HEK293 (cell line): ENCODE measurements around the gene APOL3.
A peak's percentile ranks its signal among the peaks of the same experiment; 100 is the strongest.

Experiments used
- CTCF ChIA-PET: fragments of 350-600 bp; formaldehyde crosslinking; extraction: SDS; loops from one replicate; lab custom pipeline; 2021; ENCODE audit warnings: antibody characterized with exemption; lab: Yijun Ruan, JAX
- POLR2A ChIA-PET: fragments of 300-600 bp; formaldehyde crosslinking; extraction: SDS; loops from one replicate; lab custom pipeline; 2020; ENCODE audit warnings: antibody characterized with exemption, inconsistent platforms; lab: Yijun Ruan, JAX
- H3K27ac ChIP-seq: fragments of 200-500 bp; sonication (Bioruptor generic); 2 replicates; pipeline ENCODE4 v1.5.1; 2014; ENCODE audit warnings: low read depth, low read length, control low read depth, inconsistent platforms; ENCODE audit errors: extremely low read depth
- H3K36me3 ChIP-seq, 2 experiments: fragments of 200-500 bp in 1 of 2; sonication (Bioruptor generic) in 1 of 2; 1 replicate in 1 of 2; 2 replicates in 1 of 2; pipeline ENCODE4 v1.5.1; 2014 to 2017; ENCODE audit warnings: inconsistent platforms in 2 of 2, low read length in 2 of 2; ENCODE audit not compliant: control insufficient read depth in 2 of 2, insufficient read depth in 1 of 2
- H3K4me1 ChIP-seq: fragments of 200-500 bp; sonication (Bioruptor generic); 2 replicates; pipeline ENCODE4 v1.5.1; 2014; ENCODE audit warnings: mild to moderate bottlenecking, low read length, inconsistent platforms; ENCODE audit not compliant: control insufficient read depth, insufficient read depth
- H3K4me3 ChIP-seq: 2 replicates; pipeline ENCODE4 v1.5.1; 2011; ENCODE audit warnings: low read depth, mild to moderate bottlenecking, control low read depth, low read length, moderate library complexity
- H3K9me3 ChIP-seq: fragments of 200-500 bp; sonication (Bioruptor generic); 2 replicates; pipeline ENCODE4 v1.5.1; 2014; ENCODE audit warnings: low read depth, low read length, inconsistent platforms; ENCODE audit not compliant: control insufficient read depth, insufficient read depth
- ATF2 ChIP-seq: fragments of 450-650 bp; formaldehyde crosslinking; IDR thresholded peaks from 2 replicates; pipeline ENCODE4 v1.5.1; 2016; ENCODE audit warnings: missing biosample characterization, missing genetic modification characterization, low read depth
- GFI1B ChIP-seq: fragments of 450-650 bp; formaldehyde crosslinking; IDR thresholded peaks from 2 replicates; pipeline ENCODE4 v1.5.1; 2016; ENCODE audit warnings: missing biosample characterization, missing genetic modification characterization
- GLI4 ChIP-seq: fragments of 450-650 bp; formaldehyde crosslinking; IDR thresholded peaks from 2 replicates; pipeline ENCODE4 v1.5.1; 2016; ENCODE audit warnings: missing biosample characterization, missing genetic modification characterization
- GLIS1 ChIP-seq: fragments of 450-650 bp; formaldehyde crosslinking; IDR thresholded peaks from 2 replicates; pipeline ENCODE4 v1.5.1; 2016; ENCODE audit warnings: missing biosample characterization, missing genetic modification characterization
- MEIS1 ChIP-seq: sonication (generic); formaldehyde crosslinking; IDR thresholded peaks from 2 replicates; pipeline ENCODE4 v1.8.1; 2022; ENCODE audit warnings: missing genetic modification reagents, mild to moderate bottlenecking, borderline replicate concordance
- PATZ1 ChIP-seq: fragments of 450-650 bp; formaldehyde crosslinking; IDR thresholded peaks from 2 replicates; pipeline ENCODE4 v1.5.1; 2016; ENCODE audit warnings: missing biosample characterization, missing genetic modification characterization
- PRDM10 ChIP-seq: fragments of 450-650 bp; formaldehyde crosslinking; IDR thresholded peaks from 2 replicates; pipeline ENCODE4 v1.5.1; 2016; ENCODE audit warnings: missing biosample characterization, missing genetic modification characterization
- RBAK ChIP-seq: fragments of 450-650 bp; formaldehyde crosslinking; IDR thresholded peaks from 2 replicates; pipeline ENCODE4 v1.5.1; 2016; ENCODE audit warnings: missing biosample characterization, missing genetic modification characterization
- YY2 ChIP-seq: fragments of 450-650 bp; formaldehyde crosslinking; IDR thresholded peaks from 2 replicates; pipeline ENCODE4 v1.5.1; 2016; ENCODE audit warnings: missing biosample characterization, missing genetic modification characterization
- ZBTB21 ChIP-seq: fragments of 450-650 bp; formaldehyde crosslinking; IDR thresholded peaks from 2 replicates; pipeline ENCODE4 v1.5.1; 2017; ENCODE audit warnings: missing biosample characterization, missing genetic modification characterization
- ZFP37 ChIP-seq: fragments of 450-650 bp; formaldehyde crosslinking; IDR thresholded peaks from 2 replicates; pipeline ENCODE4 v1.5.1; 2016; ENCODE audit warnings: missing biosample characterization, missing genetic modification characterization
- ZNF114 ChIP-seq: fragments of 450-650 bp; formaldehyde crosslinking; IDR thresholded peaks from 2 replicates; pipeline ENCODE4 v1.5.0; 2017; ENCODE audit warnings: missing biosample characterization, missing genetic modification characterization
- ZNF146 ChIP-seq: fragments of 450-650 bp; formaldehyde crosslinking; IDR thresholded peaks from 2 replicates; pipeline ENCODE4 v1.5.1; 2016; ENCODE audit warnings: missing biosample characterization, missing genetic modification characterization
- ZNF18 ChIP-seq: fragments of 450-650 bp; formaldehyde crosslinking; IDR thresholded peaks from 2 replicates; pipeline ENCODE4 v1.5.1; 2016; ENCODE audit warnings: missing biosample characterization, missing genetic modification characterization
- ZNF202 ChIP-seq: fragments of 450-650 bp; formaldehyde crosslinking; IDR thresholded peaks from 2 replicates; pipeline ENCODE4 v1.5.1; 2016; ENCODE audit warnings: missing biosample characterization, missing genetic modification characterization, borderline replicate concordance
- ZNF248 ChIP-seq: fragments of 450-650 bp; formaldehyde crosslinking; IDR thresholded peaks from 2 replicates; pipeline ENCODE4 v1.5.1; 2017; ENCODE audit warnings: missing biosample characterization, missing genetic modification characterization
- ZNF354C ChIP-seq: fragments of 450-650 bp; formaldehyde crosslinking; IDR thresholded peaks from 2 replicates; pipeline ENCODE4 v1.5.1; 2016; ENCODE audit warnings: missing biosample characterization, missing genetic modification characterization, low read depth, borderline replicate concordance
- ZNF473 ChIP-seq: fragments of 450-650 bp; formaldehyde crosslinking; IDR thresholded peaks from 2 replicates; pipeline ENCODE4 v1.5.1; 2017; ENCODE audit warnings: missing biosample characterization, missing genetic modification characterization
- ZNF48 ChIP-seq: fragments of 450-650 bp; formaldehyde crosslinking; IDR thresholded peaks from 2 replicates; pipeline ENCODE4 v1.5.1; 2016; ENCODE audit warnings: missing biosample characterization, missing genetic modification characterization
- ZNF664 ChIP-seq: fragments of 450-650 bp; formaldehyde crosslinking; IDR thresholded peaks from 2 replicates; pipeline ENCODE4 v1.5.1; 2016; ENCODE audit warnings: missing biosample characterization, missing genetic modification characterization
- ZSCAN23 ChIP-seq: fragments of 450-650 bp; formaldehyde crosslinking; IDR thresholded peaks from 2 replicates; pipeline ENCODE4 v1.5.1; 2016; ENCODE audit warnings: missing biosample characterization, missing genetic modification characterization

Gene APOL3

GRCh38 chr22:36166518-36167220 lies 6.1 kb upstream of the APOL3 start (continued):
- TF ChIP-seq PRDM10 (tag by site-specific recombination) = no peak

- CTCF ChIA-PET = interaction anchor here (1.1 to 1.2 kb wide), 2 partner anchors 12 to 14 kb away, joined by 3 read pairs; no protein-coding TSS in a partner anchor
- no peak overlapping the region for H3K27ac ChIP-seq
- H3K36me3 ChIP-seq = no peaks in the 10 kb centered on the region
- H3K4me3 ChIP-seq = no peak overlapping the region
- no peaks in the 10 kb centered on the region for H3K4me1 ChIP-seq
- H3K9me3 ChIP-seq = no peaks in the 10 kb centered on the region
- TF ChIP-seq ZNF473 (tag by site-specific recombination) = no peak
- TF ChIP-seq GLIS1 (tag by site-specific recombination) = no peak
- peak; percentile 48; the same call in 1 of the 2 replicates for TF ChIP-seq ATF2
- no peak for TF ChIP-seq ZFP37 (tag by site-specific recombination)
- no peak for TF ChIP-seq ZNF18
- POLR2A ChIA-PET = no interaction called here
Measured at GRCh38 chr22:36166086-36166485, 5.5 kb upstream of the APOL3 start.

GRCh38 chr22:36165141-36165540 lies 4.6 kb upstream of the APOL3 start:
- Histone ChIP-seq H3K4me1 (no peaks in the 10 kb centered on the region), H3K4me3 (no peak overlapping the region), H3K36me3 (no peaks in the 10 kb centered on the region), H3K27ac (no peak overlapping the region), H3K9me3 (no peaks in the 10 kb centered on the region)
- POLR2A ChIA-PET = no interaction called here
- no peak for TF ChIP-seq ZNF664 (tag by site-specific recombination)
- TF ChIP-seq RBAK (tag by site-specific recombination) = no peak
- TF ChIP-seq ZNF202 (tag by site-specific recombination) = no peak
- no peak for TF ChIP-seq ZNF146 (tag by site-specific recombination)
- no peak for TF ChIP-seq ZSCAN23
- no peak for TF ChIP-seq ZNF114 (tag by site-specific recombination)
- no peak for TF ChIP-seq ZNF354C (tag by site-specific recombination)
- no peak for TF ChIP-seq PATZ1 (tag by site-specific recombination)
- no peak for TF ChIP-seq ZNF248 (tag by site-specific recombination)
- no peak for TF ChIP-seq YY2 (tag by site-specific recombination)
- TF ChIP-seq ZNF48 (tag by site-specific recombination) = no peak
- no peak for TF ChIP-seq GFI1B (tag by site-specific recombination)
- TF ChIP-seq ZBTB21 (tag by site-specific recombination) = no peak
- no peak for TF ChIP-seq MEIS1 (CRISPR knock-in tag)
- no peak for TF ChIP-seq GLI4 (tag by site-specific recombination)
- CTCF ChIA-PET = interaction anchor here (1.1 to 2.4 kb wide), 5 partner anchors 13 to 30 kb away, joined by 3 to 13 read pairs (median 4); no protein-coding TSS in a partner anchor
